Fibroblast of peridontal ligament (primary cell): ENCODE data around the gene APOC3.
"Not testable (repeated sequence)": the region's sequence is repeated elsewhere in the genome, so short reads cannot be mapped to it uniquely, and the experiment has no call there.

ENCODE experiments used
- DNase-seq: peaks from one replicate; pipeline ENCODE4 v3.0.0-alpha.2; 2010; ENCODE audit errors: extremely low read depth

Gene APOC3

GRCh38 chr11:116829525-116830183 is at the start of gene APOC3:
Gene APOC3, plus strand, starts transcription at chr11:116829907. Its CDS starts 676 bp downstream, at chr11:116830583.
- DNase-seq = peak; percentile 24

GRCh38 chr11:116782728-116783127 is 47.0 kb upstream of the APOC3 start:
- DNase-seq = peak; percentile 71

- no peak for DNase-seq
Observed at GRCh38 chr11:116786326-116786725, 43.4 kb upstream of the APOC3 start.

- DNase-seq = no peak
Observed at GRCh38 chr11:116786966-116787365, 42.7 kb upstream of the APOC3 start.

DNA sequence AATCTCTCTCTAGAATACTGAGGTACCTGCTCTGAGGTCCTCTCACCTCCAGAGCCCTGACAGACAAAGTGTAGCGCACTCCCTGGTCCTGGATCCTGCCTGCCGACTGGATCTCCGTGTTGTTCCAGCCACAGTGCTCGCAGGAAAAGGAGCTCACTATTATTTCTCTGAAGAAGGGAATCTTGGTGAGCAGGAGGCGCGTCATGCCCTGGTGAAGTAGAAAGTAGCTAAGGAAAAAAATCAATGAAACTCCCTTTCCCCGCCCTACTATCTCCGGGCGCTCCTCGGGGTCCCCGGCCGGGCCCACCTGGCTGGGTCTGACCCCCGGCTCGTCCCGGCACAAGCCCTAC is 42.3 kb upstream of the APOC3 start:
- DNase-seq = no peak

GRCh38 chr11:116787786-116788486 is 41.8 kb upstream of the APOC3 start, which contains the start of gene ZPR1:
Gene ZPR1, minus strand, starts transcription at chr11:116788023. Its CDS starts 33 bp downstream, at chr11:116787990.
- DNase-seq = peak; percentile 65

- DNase-seq = no peak
Observed at GRCh38 chr11:116788534-116788933, 41.2 kb upstream of the APOC3 start.

DNA sequence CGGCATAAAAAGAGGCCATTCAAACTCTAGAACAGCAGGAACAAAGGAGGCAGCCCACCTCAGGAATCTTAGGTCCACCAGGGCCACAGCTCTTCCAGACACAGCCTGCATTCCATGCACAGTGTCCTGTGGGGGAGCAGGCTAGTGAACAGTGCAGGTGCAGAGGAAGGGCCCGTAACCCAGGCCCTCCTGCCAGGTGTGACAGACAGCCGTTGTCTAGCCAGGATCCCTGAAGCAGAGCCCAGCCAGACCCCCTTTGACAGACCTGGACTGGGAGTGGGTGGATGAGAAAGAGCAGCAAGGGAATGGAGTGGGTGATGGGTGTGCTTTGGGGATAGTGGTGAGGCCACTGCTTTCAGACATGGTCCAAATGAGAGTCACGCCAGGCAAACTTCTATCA is 40.7 kb upstream of the APOC3 start:
- no peak for DNase-seq

GRCh38 chr11:116790167-116791001 is 39.3 kb upstream of the APOC3 start:
- no peak for DNase-seq

DNA sequence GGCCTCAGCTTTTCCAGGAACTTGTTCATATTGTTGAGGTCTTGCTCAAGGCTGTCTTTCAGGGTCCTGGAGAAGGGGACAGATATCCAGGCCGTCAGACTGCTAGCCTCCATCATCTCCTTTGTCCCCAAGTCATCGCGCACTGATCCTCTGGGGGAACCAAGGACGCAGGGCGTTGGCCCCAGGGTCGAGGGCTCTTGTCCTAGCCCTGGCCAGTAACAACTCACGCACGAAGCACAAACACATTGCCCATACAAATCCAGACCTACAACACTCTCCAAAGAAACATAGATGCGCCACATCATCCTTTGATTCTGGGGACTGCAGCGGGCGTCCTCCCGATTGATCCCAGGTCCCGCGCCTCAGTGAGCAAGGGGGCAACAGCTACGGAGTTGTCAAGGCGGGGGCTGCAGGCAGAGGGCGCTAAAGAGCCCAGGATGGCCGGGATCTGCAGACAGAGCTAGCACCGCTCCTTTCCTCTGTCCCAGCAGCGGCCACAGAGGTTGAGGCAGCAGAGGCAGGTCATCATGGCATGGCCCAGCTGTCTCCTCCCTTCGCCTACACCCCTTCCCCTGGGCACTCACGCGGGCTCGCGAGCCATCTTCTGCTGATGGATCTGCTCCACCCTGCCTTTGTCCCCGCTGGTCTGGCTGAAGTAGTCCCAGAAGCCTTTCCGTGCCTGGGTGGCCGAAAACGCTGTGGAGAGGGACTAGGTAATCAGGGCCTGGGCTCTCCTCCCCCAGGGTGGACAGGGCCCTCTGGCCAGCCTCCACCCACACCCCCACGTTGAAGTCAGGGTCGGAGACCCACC is 38.5 kb upstream of the APOC3 start:
- peak; percentile 63 for DNase-seq

- DNase-seq = no peak
Observed at GRCh38 chr11:116791813-116792143, 37.9 kb upstream of the APOC3 start, which contains the start of gene APOA5. Gene APOA5, minus strand, starts transcription at chr11:116791879. Its CDS starts 19 bp downstream, at chr11:116791860.

- no peak for DNase-seq
Observed at GRCh38 chr11:116792144-116792868, 37.4 kb upstream of the APOC3 start.

DNA sequence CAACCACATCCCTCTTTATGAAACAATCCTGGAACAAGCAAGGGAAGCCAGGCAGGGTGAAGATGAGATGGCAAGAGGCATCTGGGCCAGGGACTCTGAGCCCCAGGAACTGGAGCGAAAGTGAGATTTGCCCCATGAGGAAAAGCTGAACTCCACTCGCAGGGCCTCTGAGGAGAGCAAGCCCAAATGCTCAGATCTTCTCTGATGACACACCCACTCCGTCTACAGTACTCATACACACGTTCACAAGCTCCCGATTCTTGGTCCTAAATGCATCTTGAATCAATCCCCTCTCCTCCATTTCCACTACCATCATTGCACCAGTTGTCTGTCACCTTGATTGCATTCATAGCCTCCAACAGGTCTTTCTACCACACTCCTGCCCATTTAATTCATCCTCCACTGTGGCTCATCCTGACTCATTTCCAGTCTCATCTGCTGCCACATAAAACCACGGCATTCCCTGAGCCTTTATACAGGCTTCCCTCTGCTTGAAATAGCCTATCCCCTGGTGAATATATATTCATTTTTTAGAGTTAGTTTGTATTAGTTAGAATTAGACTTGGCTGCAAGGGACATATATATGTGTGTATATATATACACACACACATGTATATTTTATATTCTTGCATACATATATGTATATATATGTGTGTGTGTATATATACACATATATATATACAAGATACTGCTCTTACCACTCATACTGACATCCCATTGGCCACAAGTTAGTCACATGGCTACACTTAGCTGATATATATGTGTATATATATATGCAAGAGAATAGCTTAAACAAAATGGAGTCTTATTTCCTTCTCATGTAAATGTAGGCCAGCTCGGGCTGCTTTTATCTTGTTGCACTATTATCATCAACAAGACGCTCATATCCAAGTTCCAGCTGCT is 36.6 kb upstream of the APOC3 start:
- peak; percentile 61 for DNase-seq

DNA sequence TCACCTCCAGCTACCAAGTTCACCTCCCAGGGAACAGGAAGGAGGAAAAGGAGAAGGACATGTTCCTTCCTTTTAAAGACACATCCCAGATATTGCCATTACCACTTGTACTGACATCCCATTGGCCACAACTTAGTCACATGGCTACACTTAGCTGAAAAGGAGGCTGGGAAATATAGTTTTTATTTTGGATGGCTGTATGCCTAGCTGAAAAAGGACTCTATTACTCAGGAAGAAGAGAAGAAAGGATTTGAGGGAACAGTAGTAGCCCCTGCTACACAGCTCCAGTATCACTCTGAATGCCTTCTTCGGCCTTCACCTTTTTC is 36.0 kb upstream of the APOC3 start:
- peak; percentile 31 for DNase-seq

- peak; percentile 20 for DNase-seq
Observed at GRCh38 chr11:116794851-116795250, 34.9 kb upstream of the APOC3 start.

DNA sequence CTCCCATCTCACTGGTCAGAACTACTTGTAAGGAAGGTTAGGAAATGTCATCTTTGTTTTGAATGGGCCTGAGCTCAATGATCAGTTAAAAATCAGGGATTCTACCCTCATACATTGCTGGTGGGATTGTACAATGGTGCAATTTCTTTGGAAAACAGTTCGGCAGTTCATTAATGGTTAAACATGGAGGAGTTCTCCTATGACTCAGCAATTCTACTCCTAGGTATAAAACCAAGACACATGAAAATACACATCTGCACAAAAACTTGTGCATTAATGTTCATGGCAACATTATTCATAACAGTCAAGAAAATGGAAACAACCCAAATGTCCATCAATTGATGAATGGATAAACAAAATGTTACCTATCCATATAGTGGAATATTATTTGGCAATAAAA is 33.2 kb upstream of the APOC3 start:
- no peak for DNase-seq

- DNase-seq = no peak
Observed at GRCh38 chr11:116797816-116798215, 31.9 kb upstream of the APOC3 start.

DNA sequence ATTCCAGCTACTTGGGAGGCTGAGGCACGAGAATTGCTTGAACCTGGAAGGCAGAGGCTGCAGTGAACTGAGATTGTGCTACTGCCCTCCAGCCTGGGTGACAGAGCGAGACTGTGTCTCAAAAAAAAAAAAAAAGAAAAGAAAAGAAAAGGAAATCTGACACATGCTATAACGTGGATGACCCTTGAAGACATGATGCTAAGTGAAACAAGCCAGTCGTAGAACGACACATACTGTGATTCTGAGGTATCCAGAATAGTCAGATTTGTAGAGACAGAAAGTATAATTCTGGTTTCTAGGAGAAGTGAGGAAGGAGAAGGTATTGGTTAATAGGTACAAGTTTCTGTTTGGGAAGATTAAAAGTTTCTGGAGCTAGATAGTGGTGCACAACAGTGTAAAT is 31.3 kb upstream of the APOC3 start:
- no peak for DNase-seq

DNA sequence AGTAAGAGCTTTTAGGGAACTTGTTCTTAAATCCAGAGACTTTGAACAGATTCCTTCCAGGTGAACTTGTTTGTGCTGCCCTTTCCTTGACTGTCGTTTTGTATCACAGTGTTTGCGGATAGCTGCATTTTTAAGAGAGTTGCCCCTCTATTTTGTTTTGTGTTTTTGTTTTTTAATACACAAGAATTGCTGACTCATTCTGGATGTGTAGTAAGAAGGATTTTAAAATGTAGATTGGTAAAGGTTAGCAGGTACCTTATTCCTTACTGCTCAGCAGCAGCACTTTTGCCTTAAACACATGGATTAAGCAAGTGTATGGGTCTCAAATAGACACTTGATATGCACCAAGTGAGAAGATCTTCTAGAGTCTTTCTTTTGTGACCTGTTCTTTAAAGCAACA is 29.1 kb upstream of the APOC3 start:
- no peak for DNase-seq

DNA sequence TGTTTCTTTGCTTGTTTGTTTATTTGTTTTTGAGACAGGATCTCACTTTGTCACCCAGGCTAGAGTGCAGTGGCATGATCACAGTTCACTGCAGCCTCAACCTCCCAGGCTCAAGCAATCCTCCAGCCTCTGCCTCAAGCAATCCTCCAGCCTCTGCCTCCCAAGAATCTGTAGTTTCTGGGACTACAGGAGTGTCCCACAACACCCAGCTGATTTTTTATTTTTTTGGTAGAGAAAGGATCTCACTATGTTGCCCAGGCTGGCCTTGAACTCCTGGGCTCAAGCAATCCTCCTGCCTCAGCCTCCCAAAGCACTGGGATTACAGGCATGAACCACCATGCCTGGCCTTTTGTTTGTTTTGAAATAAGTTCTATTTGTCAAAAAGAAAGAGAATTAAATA is 28.0 kb upstream of the APOC3 start:
- not testable (repeated sequence) for DNase-seq
